GM12801 (cell line): Measurements from ENCODE around the gene DDX5.

Source experiments
- CTCF ChIP-seq: IDR thresholded peaks from one replicate; pipeline ENCODE4 v1.5.1; 2011; ENCODE audit warnings: control low read depth; ENCODE audit not compliant: insufficient read length; ENCODE audit errors: extremely low read depth

The DDX5 gene

GRCh38 chr17:64531955-64532371 lies 25.9 kb upstream of the DDX5 start:
- no peak for TF ChIP-seq CTCF

- no peak for TF ChIP-seq CTCF
Measured at GRCh38 chr17:64529221-64529620, 23.1 kb upstream of the DDX5 start.

GRCh38 chr17:64527914-64528313 lies 21.8 kb upstream of the DDX5 start:
- no peak for TF ChIP-seq CTCF

GRCh38 chr17:64520359-64520758 lies 14.3 kb upstream of the DDX5 start:
- TF ChIP-seq CTCF: no peak

- no peak for TF ChIP-seq CTCF
Measured at GRCh38 chr17:64519601-64520000, 13.5 kb upstream of the DDX5 start.

GRCh38 chr17:64515829-64516228 lies 9.7 kb upstream of the DDX5 start:
- TF ChIP-seq CTCF: no peak

GRCh38 chr17:64515419-64515818 lies 9.3 kb upstream of the DDX5 start:
- no peak for TF ChIP-seq CTCF

GRCh38 chr17:64509179-64509578 lies 3.1 kb upstream of the DDX5 start:
- no peak for TF ChIP-seq CTCF
